IgD-negative memory B cell (primary cell): Measurements from ENCODE around the gene UQCRC1. TPM values are rescaled to one million over a fixed set of nuclear protein-coding genes. Genes with fewer than 3 reads are reported as not detected.

ENCODE experiments used
- H3K27ac Mint-ChIP-seq, 3 donors: one replicate each; pipeline ENCODE4 v1.8.0; 2020 to 2022; ENCODE audit warnings: mild to moderate bottlenecking in 3 of 3, mixed read lengths in 3 of 3, moderate library complexity in 1 of 3
- H3K27me3 Mint-ChIP-seq: one replicate; pipeline ENCODE4 v1.8.0; 2021; ENCODE audit warnings: mixed read lengths
- H3K36me3 Mint-ChIP-seq: one replicate; pipeline ENCODE4 v1.8.0; 2020; ENCODE audit warnings: mild to moderate bottlenecking, mixed read lengths
- H3K4me1 Mint-ChIP-seq, 3 donors: one replicate each; pipeline ENCODE4 v1.8.0; 2020 to 2022; ENCODE audit warnings: mixed read lengths in 3 of 3, mild to moderate bottlenecking in 1 of 3
- H3K4me3 Mint-ChIP-seq, 4 donors: one replicate each; pipeline ENCODE4 v1.8.0; 2020 to 2022; ENCODE audit warnings: mild to moderate bottlenecking in 4 of 4, mixed read lengths in 4 of 4, moderate library complexity in 3 of 4
- H3K9me3 Mint-ChIP-seq, 3 donors: one replicate each; pipeline ENCODE4 v1.8.0; 2020 to 2021; ENCODE audit warnings: mixed read lengths in 3 of 3, mild to moderate bottlenecking in 1 of 3
- polyA plus RNA-seq: library from polyadenylated mRNA; unstranded; fragments of 300-500 nt; fragmentation: Illumina TruSeq; gene quantifications from one replicate; pipeline ENCODE4 v1.2.3, GENCODE V29; 2021

Gene UQCRC1
- 147 TPM for polyA plus RNA-seq

DNA sequence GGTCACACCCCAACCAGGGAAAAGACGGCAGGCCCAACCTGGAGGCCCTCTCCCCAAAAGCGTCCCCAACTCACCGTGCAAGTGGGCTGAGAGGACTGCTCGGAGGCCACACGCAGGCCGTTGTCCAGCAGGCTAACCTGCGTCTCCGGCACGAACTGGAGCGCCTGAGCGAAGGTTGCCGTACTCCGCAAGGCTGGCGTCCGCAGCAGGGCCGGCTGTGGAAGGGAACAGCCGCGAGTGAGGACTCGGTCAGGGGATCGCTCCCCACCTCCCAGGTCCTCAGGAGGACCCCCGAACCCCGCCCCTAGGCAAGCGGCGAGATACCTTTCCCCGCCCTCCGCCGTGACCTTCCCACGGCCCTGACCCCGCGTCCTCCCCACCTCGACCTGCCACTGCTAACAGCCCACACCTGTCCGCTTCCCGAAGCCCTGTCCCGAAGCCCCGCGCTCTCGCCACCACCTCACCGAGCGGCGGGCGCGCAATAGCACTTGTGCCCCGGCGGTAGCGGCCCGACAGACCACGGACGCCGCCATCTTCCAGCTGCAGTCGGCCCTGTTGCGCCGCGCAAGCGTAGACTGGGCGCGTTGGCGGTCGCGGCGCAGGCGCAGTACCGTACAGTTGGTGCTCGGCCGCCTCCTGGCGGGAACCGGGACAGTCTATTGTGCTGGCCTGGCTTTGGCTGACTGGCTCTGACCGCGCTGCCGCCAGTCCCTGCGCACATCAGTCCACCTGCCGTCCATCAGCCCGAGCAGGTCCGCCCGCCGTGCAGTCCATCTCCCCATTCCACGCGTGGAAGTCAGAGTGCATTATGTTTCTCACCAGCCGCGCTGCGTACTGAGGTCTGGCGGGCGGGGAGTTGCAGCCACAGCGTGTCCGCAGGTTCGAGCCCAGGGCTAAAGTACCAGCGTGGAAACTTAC lies at the start of gene UQCRC1:
UQCRC1 (minus strand) TSS at position 559 of the 918 bp plus-strand sequence; CDS start at position 533, 26 bp downstream.
- Mint-ChIP-seq H3K27ac (peak within 1 kb of the TSS; percentile 78 to 98 (median 95)), H3K4me3 (peak within 1 kb of the TSS; percentile 92 to 99 (median 97)), H3K36me3 (peaks cover 2% of the 10 kb centered on the region), H3K27me3 (no peaks in the 10 kb centered on the region), H3K9me3 (no peaks in the 10 kb centered on the region), H3K4me1 (peaks cover 9 to 13% (median 11%) of the 10 kb centered on the region in 3 donors)

DNA sequence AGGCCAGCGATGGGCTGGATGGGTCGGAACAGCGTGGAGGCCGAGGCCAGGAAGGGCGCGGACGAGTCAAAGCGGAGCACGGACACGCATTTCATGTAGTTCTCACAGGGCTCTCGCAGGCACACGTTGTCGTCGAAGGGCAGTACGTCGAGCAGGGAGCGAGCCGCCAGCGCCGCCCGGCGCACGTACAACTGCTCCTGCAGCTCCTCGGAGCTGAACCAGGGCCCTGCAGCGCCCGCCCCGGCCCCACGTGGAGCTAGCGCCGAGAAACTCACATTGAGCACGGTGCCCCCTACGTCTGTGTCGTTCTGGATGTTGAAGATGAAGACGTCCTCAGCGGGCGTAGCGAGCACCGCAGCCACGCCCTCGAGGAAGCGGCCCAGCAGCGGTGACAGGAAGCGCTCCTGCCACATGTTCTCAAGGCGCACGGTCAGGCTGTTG lies 47.4 kb upstream of the UQCRC1 start:
- Mint-ChIP-seq H3K27ac (peak overlapping the region; percentile 46 to 88 (median 64)), H3K4me1 (peaks cover 0 to 4% (median 2%) of the 10 kb centered on the region in 3 donors), H3K9me3 (no peaks in the 10 kb centered on the region), H3K4me3 (peak overlapping the region; percentile 62 to 77 (median 72)), H3K27me3 (peaks cover 8% of the 10 kb centered on the region), H3K36me3 (peaks cover 3% of the 10 kb centered on the region)

DNA sequence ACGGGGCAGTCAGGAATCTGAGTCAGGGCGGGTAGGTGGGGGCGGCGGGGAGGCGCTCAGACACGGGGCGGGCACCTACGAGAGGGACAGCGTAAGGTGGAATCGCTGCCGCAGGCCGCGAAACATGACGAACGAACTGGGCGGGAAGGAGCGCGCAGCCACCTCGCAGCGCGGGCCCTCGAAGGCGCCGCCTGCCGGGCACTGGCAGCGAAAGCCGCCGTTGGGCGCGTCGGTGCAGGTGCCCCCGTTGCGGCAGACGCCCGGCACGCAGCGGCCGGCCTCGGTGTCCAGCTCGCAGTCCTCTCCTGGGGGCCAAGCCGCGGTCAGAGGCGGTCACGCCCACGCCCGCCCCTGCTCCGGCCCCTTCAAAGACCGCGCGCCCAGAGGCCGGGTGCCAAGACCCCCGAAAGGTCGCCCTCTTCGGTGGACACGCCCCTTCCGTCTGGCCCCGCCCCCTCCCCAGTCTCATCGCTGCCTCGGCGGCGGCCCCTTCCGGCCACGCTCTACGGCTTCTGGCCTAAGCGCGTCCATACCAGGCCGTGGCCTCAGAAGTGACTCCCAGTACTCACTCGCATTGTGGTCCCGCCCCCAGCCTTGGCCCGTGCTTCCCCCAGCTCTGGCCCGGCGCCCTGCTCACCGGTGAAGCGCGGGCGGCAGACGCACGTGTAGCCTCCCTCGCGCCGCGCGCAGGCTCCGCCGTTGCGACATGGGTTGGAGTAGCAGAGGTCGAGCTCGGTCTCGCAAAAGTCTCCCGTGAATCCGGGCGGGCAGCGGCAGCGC lies 46.8 kb upstream of the UQCRC1 start:
- Mint-ChIP-seq H3K4me3 (peak overlapping the region; percentile 62 to 84 (median 77)), H3K27me3 (peaks cover 6% of the 10 kb centered on the region), H3K36me3 (peaks cover 3% of the 10 kb centered on the region), H3K9me3 (no peaks in the 10 kb centered on the region), H3K27ac (peak overlapping the region; percentile 46 to 89 (median 88)), H3K4me1 (peaks cover 0 to 3% (median 2%) of the 10 kb centered on the region in 3 donors)

- H3K9me3 Mint-ChIP-seq: no peaks in the 10 kb centered on the region
- H3K4me3 Mint-ChIP-seq: peak overlapping the region; percentile 62 to 85 (median 80)
- peaks cover 3% of the 10 kb centered on the region for H3K36me3 Mint-ChIP-seq
- peaks cover 5% of the 10 kb centered on the region for H3K27me3 Mint-ChIP-seq
- peak overlapping the region in 2 of 3 donors; percentile 19 to 89 for H3K27ac Mint-ChIP-seq
- H3K4me1 Mint-ChIP-seq: peaks cover 0 to 4% (median 3%) of the 10 kb centered on the region in 3 donors
Measured at GRCh38 chr3:48655606-48656005, 46.2 kb upstream of the UQCRC1 start.

GRCh38 chr3:48655063-48655462 lies 45.6 kb upstream of the UQCRC1 start:
- Mint-ChIP-seq H3K4me3 (peak overlapping the region; percentile 62 to 85 (median 76)), H3K27ac (peak overlapping the region in 1 of 3 donors; percentile 19), H3K4me1 (peaks cover 0 to 4% (median 3%) of the 10 kb centered on the region in 3 donors), H3K9me3 (no peaks in the 10 kb centered on the region), H3K36me3 (peaks cover 3% of the 10 kb centered on the region), H3K27me3 (no peaks in the 10 kb centered on the region)

DNA sequence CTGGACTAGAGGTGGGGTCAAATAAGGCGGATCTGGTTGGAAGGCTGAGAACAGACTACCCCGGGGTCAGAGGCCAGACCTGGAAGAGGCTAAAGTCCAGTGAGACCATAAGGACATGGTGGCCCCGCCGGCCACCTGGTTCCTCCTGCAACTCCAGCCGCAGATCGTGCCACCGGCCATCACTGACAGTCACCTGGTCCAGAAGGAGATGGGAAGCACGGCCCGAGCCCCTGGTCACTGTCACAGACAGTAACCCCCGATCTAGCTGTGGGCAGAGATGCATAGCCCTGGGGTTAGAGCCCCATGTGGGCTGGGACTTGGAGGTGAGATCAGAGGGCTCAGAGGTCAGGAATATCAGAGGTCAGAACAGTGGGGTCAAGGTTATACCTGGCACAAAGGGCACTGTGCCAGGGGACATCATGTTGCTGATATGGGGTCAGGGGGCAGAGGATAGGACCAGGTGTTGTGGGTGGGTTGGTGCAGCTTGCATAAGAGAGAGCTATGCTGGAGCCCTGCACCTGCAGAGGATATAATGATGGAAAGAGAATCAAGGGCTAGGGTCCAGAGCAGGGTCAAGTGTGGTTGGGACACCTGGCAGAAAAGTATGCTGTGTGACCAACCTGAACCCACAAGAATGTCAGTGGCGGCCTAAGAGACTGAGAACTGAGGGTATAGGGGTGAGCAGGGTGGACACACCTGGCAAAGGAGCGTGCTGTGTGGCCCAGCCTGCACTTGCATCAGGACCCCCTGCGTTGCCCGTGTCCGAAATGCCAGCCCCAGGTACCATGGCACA lies 43.7 kb upstream of the UQCRC1 start:
- no peaks in the 10 kb centered on the region for H3K9me3 Mint-ChIP-seq
- peaks cover 3% of the 10 kb centered on the region for H3K36me3 Mint-ChIP-seq
- peaks cover 0 to 4% (median 3%) of the 10 kb centered on the region in 3 donors for H3K4me1 Mint-ChIP-seq
- H3K4me3 Mint-ChIP-seq: peak overlapping the region in 3 of 4 donors; percentile 70 to 89 (median 71)
- H3K27ac Mint-ChIP-seq: peak overlapping the region in 1 of 3 donors; percentile 27
- no peaks in the 10 kb centered on the region for H3K27me3 Mint-ChIP-seq

DNA sequence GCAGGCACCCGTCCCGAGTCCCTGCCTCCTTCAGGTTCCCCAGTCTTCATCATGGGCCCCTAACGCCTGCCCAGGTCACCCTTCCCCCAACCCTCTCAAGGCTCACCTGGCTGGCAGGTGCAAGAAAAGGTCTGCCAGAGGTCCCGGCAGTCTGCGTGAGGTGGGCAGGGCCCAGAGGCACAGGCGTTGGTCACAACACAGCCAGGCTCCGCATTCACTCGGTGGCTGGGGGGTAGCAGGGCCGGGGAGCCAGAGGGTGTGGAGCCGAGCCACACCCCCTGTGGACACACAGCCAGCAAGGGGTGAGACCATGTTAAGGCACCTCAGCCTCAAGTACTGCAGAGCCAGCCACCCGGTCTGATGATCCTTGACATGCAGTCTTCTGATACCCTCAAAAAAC lies 42.3 kb upstream of the UQCRC1 start:
- no peak overlapping the region for H3K4me3 Mint-ChIP-seq
- H3K27me3 Mint-ChIP-seq: no peaks in the 10 kb centered on the region
- H3K4me1 Mint-ChIP-seq: peaks cover 0 to 4% (median 3%) of the 10 kb centered on the region in 3 donors
- H3K27ac Mint-ChIP-seq: no peak overlapping the region
- no peaks in the 10 kb centered on the region for H3K9me3 Mint-ChIP-seq
- H3K36me3 Mint-ChIP-seq: peaks cover 3% of the 10 kb centered on the region

DNA sequence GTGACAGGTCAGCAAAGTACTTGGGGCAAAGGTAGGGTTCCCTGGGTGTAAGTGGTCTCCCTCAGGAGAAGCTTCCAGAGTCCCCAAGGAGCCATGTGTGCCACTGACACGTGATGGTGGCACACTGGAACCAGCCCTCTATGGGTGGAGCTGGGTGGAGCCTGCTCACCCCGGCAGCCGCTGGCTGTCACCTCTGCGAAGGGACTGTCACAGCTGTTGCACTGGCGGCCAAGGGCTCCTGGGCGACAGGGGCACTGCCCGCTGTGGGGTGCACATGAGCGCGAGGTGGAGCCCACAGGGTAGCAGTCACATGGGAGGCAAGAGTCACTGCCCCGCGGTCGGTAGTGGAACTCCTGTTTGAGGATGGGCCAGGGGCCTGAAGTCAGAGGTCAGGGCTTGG lies 41.3 kb upstream of the UQCRC1 start:
- no peaks in the 10 kb centered on the region for H3K9me3 Mint-ChIP-seq
- H3K4me1 Mint-ChIP-seq: peaks cover 0 to 4% (median 3%) of the 10 kb centered on the region in 3 donors
- H3K4me3 Mint-ChIP-seq: peak overlapping the region in 1 of 4 donors; percentile 48
- H3K27me3 Mint-ChIP-seq: no peaks in the 10 kb centered on the region
- H3K36me3 Mint-ChIP-seq: peaks cover 3% of the 10 kb centered on the region
- H3K27ac Mint-ChIP-seq: no peak overlapping the region

GRCh38 chr3:48648188-48648850 lies 38.9 kb upstream of the UQCRC1 start:
- Mint-ChIP-seq H3K9me3 (no peaks in the 10 kb centered on the region), H3K36me3 (peaks cover 2% of the 10 kb centered on the region), H3K27me3 (no peaks in the 10 kb centered on the region), H3K4me1 (peaks cover 0 to 2% (median 0%) of the 10 kb centered on the region in 3 donors), H3K27ac (no peak overlapping the region), H3K4me3 (no peak overlapping the region)

GRCh38 chr3:48647714-48648113 lies 38.3 kb upstream of the UQCRC1 start:
- no peak overlapping the region for H3K27ac Mint-ChIP-seq
- no peaks in the 10 kb centered on the region for H3K9me3 Mint-ChIP-seq
- H3K4me1 Mint-ChIP-seq: peaks cover 0 to 2% (median 0%) of the 10 kb centered on the region in 3 donors
- no peak overlapping the region for H3K4me3 Mint-ChIP-seq
- no peaks in the 10 kb centered on the region for H3K36me3 Mint-ChIP-seq
- no peaks in the 10 kb centered on the region for H3K27me3 Mint-ChIP-seq

DNA sequence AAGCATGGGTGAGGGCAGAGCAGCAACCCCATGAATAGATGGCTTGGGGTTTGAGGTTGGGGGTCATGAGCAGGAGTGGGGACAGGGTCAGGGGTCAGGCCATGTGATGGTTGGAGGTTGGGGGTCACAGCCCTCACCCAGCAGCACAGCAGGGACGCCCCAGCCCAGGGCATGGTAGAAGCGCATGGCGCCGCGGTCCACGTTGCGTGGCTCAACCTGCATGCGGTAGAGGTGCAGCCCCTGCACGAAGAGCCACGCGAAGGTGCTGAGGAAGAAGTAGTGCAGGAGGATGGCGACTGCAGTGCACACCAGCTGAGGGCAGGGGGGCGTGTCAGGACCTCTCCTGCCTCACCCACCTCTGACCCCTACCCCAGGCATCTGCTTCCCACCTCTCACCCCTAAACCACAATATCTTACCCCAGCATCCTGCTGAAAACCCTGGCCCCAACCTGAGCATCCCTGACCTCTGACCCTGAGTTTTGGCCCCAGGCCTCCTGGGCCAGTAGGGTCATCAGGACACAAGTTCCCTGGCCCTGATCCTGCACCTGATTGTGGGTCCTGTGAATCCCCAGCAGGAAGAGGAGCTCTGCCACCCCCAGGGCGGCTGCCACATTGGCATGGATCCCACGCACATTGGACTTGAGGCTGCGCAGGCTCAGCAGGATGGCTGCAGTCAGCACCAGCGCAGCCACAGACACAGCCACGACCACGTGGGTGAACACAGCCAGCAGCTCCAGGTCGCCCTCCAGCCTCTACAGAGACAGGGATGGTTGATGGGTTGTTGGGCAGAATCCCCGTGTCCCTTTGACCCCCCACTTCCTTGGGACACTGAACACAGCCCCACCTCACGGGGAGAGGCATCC lies 35.7 kb upstream of the UQCRC1 start:
- H3K36me3 Mint-ChIP-seq: no peaks in the 10 kb centered on the region
- H3K27me3 Mint-ChIP-seq: peaks cover 2% of the 10 kb centered on the region
- H3K27ac Mint-ChIP-seq: no peak overlapping the region
- H3K9me3 Mint-ChIP-seq: no peaks in the 10 kb centered on the region
- H3K4me1 Mint-ChIP-seq: no peaks in the 10 kb centered on the region
- H3K4me3 Mint-ChIP-seq: no peak overlapping the region

GRCh38 chr3:48642605-48643004 lies 33.2 kb upstream of the UQCRC1 start:
- H3K9me3 Mint-ChIP-seq: no peaks in the 10 kb centered on the region
- no peak overlapping the region for H3K4me3 Mint-ChIP-seq
- no peaks in the 10 kb centered on the region for H3K36me3 Mint-ChIP-seq

GRCh38 chr3:48641396-48641795 lies 31.9 kb upstream of the UQCRC1 start:
- no peaks in the 10 kb centered on the region for H3K9me3 Mint-ChIP-seq
- no peaks in the 10 kb centered on the region for H3K4me1 Mint-ChIP-seq
- no peak overlapping the region for H3K27ac Mint-ChIP-seq

More at GRCh38 chr3:48642605-48643004, 33.2 kb upstream of the UQCRC1 start:
- Mint-ChIP-seq H3K27ac (no peak overlapping the region), H3K27me3 (peaks cover 2% of the 10 kb centered on the region), H3K4me1 (no peaks in the 10 kb centered on the region)

More at GRCh38 chr3:48641396-48641795, 31.9 kb upstream of the UQCRC1 start:
- H3K4me3 Mint-ChIP-seq: no peak overlapping the region
- H3K36me3 Mint-ChIP-seq: no peaks in the 10 kb centered on the region
- H3K27me3 Mint-ChIP-seq: peaks cover 2% of the 10 kb centered on the region
